Measurements from ENCODE around the gene CRTC1.

The CRTC1 gene

GRCh38 chr19:18775586-18776287 lies 92.3 kb downstream of the CRTC1 start:
- H3K36me3 ChIP-seq (ENCODE audit: control insufficient read depth in 2 of 2, insufficient read depth in 2 of 2, low read length in 2 of 2): no peaks in the 10 kb centered on the region
- H3K9ac ChIP-seq (ENCODE audit: low read depth in 1 of 2, low read length in 2 of 2): no peak overlapping the region
- no peak overlapping the region for H3K4me3 ChIP-seq (ENCODE audit: low read length in 2 of 2)
- no peaks in the 10 kb centered on the region for H3K27me3 ChIP-seq (ENCODE audit: control insufficient read depth in 2 of 2, insufficient read depth in 2 of 2, low read length in 2 of 2)
- no peak overlapping the region for H3K27ac ChIP-seq (ENCODE audit: low read depth in 2 of 2, low read length in 2 of 2)
- no peaks in the 10 kb centered on the region for H3K9me3 ChIP-seq (ENCODE audit: control insufficient read depth in 2 of 2, low read length in 2 of 2)
- H3K4me1 ChIP-seq (ENCODE audit: control insufficient read depth in 2 of 2, insufficient read depth in 2 of 2, low read length in 2 of 2): no peaks in the 10 kb centered on the region

- Histone ChIP-seq H3K4me1 (ENCODE audit: control insufficient read depth in 2 of 2, insufficient read depth in 2 of 2, low read length in 2 of 2) (no peaks in the 10 kb centered on the region), H3K9ac (ENCODE audit: low read depth in 1 of 2, low read length in 2 of 2) (no peak overlapping the region), H3K27me3 (ENCODE audit: control insufficient read depth in 2 of 2, insufficient read depth in 2 of 2, low read length in 2 of 2) (no peaks in the 10 kb centered on the region), H3K9me3 (ENCODE audit: control insufficient read depth in 2 of 2, low read length in 2 of 2) (no peaks in the 10 kb centered on the region), H3K36me3 (ENCODE audit: control insufficient read depth in 2 of 2, insufficient read depth in 2 of 2, low read length in 2 of 2) (no peaks in the 10 kb centered on the region), H3K4me3 (ENCODE audit: low read length in 2 of 2) (no peak overlapping the region), H3K27ac (ENCODE audit: low read depth in 2 of 2, low read length in 2 of 2) (no peak overlapping the region)
Observed at GRCh38 chr19:18776288-18776594, 92.8 kb downstream of the CRTC1 start.

DNA sequence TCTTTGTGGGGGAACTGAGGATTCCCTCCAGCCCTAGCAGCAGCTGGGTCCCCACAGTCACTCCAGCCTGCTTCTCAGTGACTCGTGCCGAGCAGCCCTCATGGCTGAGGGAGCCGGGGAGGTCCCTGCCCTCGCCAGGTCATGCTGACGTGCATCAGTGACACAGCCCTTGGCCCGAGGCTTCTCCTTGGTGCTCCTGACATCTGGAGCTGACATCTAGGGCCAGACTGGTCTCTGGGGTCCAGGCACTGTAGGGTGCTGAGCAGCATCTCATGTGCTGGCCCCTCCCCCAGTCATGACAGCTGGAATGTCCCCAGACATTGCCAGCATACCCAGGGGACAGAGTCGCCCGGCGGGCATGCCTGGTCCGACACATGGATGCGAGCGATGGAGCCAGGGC lies 93.3 kb downstream of the CRTC1 start:
- Histone ChIP-seq H3K9me3 (ENCODE audit: control insufficient read depth in 2 of 2, low read length in 2 of 2) (no peaks in the 10 kb centered on the region), H3K36me3 (ENCODE audit: control insufficient read depth in 2 of 2, insufficient read depth in 2 of 2, low read length in 2 of 2) (no peaks in the 10 kb centered on the region), H3K4me3 (ENCODE audit: low read length in 2 of 2) (no peak overlapping the region), H3K27ac (ENCODE audit: low read depth in 2 of 2, low read length in 2 of 2) (no peak overlapping the region), H3K27me3 (ENCODE audit: control insufficient read depth in 2 of 2, insufficient read depth in 2 of 2, low read length in 2 of 2) (no peaks in the 10 kb centered on the region), H3K9ac (ENCODE audit: low read depth in 1 of 2, low read length in 2 of 2) (no peak overlapping the region), H3K4me1 (ENCODE audit: control insufficient read depth in 2 of 2, insufficient read depth in 2 of 2, low read length in 2 of 2) (no peaks in the 10 kb centered on the region)

GRCh38 chr19:18777301-18778075 lies 94.0 kb downstream of the CRTC1 start:
- H3K4me3 ChIP-seq (ENCODE audit: low read length in 2 of 2): no peak overlapping the region
- H3K27ac ChIP-seq (ENCODE audit: low read depth in 2 of 2, low read length in 2 of 2): no peak overlapping the region
- H3K9me3 ChIP-seq (ENCODE audit: control insufficient read depth in 2 of 2, low read length in 2 of 2): no peaks in the 10 kb centered on the region
- H3K27me3 ChIP-seq (ENCODE audit: control insufficient read depth in 2 of 2, insufficient read depth in 2 of 2, low read length in 2 of 2): no peaks in the 10 kb centered on the region
- H3K4me1 ChIP-seq (ENCODE audit: control insufficient read depth in 2 of 2, insufficient read depth in 2 of 2, low read length in 2 of 2): no peaks in the 10 kb centered on the region
- no peaks in the 10 kb centered on the region for H3K36me3 ChIP-seq (ENCODE audit: control insufficient read depth in 2 of 2, insufficient read depth in 2 of 2, low read length in 2 of 2)
- no peak overlapping the region for H3K9ac ChIP-seq (ENCODE audit: low read depth in 1 of 2, low read length in 2 of 2)

DNA sequence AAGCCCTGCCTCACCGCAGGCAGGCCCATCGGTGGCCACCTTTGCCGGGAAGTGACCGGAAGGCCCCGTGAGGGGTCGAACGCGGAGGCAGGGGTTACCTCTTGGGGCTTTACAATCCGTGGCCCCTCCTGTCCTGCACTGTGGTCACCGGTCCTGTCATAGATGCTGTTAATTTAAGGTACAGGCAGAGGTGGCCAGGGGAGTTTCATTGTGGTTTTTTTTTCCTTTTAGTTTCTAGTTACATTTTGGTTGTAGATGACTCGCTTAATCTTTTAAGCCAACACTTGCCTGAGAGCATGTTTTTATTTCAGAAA lies 94.6 kb downstream of the CRTC1 start:
- Histone ChIP-seq H3K4me3 (ENCODE audit: low read length in 2 of 2) (no peak overlapping the region), H3K36me3 (ENCODE audit: control insufficient read depth in 2 of 2, insufficient read depth in 2 of 2, low read length in 2 of 2) (no peaks in the 10 kb centered on the region), H3K27me3 (ENCODE audit: control insufficient read depth in 2 of 2, insufficient read depth in 2 of 2, low read length in 2 of 2) (no peaks in the 10 kb centered on the region), H3K4me1 (ENCODE audit: control insufficient read depth in 2 of 2, insufficient read depth in 2 of 2, low read length in 2 of 2) (no peaks in the 10 kb centered on the region), H3K9me3 (ENCODE audit: control insufficient read depth in 2 of 2, low read length in 2 of 2) (no peaks in the 10 kb centered on the region), H3K9ac (ENCODE audit: low read depth in 1 of 2, low read length in 2 of 2) (no peak overlapping the region), H3K27ac (ENCODE audit: low read depth in 2 of 2, low read length in 2 of 2) (no peak overlapping the region)

- H3K4me1 ChIP-seq (ENCODE audit: control insufficient read depth in 2 of 2, insufficient read depth in 2 of 2, low read length in 2 of 2): no peaks in the 10 kb centered on the region
- no peak overlapping the region for H3K9ac ChIP-seq (ENCODE audit: low read depth in 1 of 2, low read length in 2 of 2)
- no peak overlapping the region for H3K4me3 ChIP-seq (ENCODE audit: low read length in 2 of 2)
- H3K27ac ChIP-seq (ENCODE audit: low read depth in 2 of 2, low read length in 2 of 2): no peak overlapping the region
- no peaks in the 10 kb centered on the region for H3K27me3 ChIP-seq (ENCODE audit: control insufficient read depth in 2 of 2, insufficient read depth in 2 of 2, low read length in 2 of 2)
- H3K36me3 ChIP-seq (ENCODE audit: control insufficient read depth in 2 of 2, insufficient read depth in 2 of 2, low read length in 2 of 2): no peaks in the 10 kb centered on the region
- no peaks in the 10 kb centered on the region for H3K9me3 ChIP-seq (ENCODE audit: control insufficient read depth in 2 of 2, low read length in 2 of 2)
Observed at GRCh38 chr19:18778826-18779495, 95.5 kb downstream of the CRTC1 start.

DNA sequence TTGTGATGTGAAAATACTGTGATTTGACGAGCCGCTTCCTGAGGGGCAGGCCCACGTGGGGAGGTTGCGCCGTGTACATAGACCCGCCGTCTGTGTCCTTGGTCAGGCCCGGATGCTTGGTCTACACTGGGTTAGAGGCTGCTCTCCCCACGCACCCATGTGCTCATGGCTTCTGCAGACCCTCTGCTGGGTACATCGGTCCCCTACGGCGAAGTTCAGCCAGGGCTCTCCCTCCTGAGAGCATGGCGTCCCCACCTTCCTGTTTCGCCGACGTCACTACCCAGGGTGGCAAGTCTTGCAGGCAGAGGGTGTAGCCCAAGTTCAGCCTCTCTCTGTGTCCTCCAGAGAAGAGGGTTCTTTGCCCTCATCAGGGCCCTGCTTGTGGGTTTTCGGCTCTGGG lies 96.6 kb downstream of the CRTC1 start:
- H3K27me3 ChIP-seq (ENCODE audit: control insufficient read depth in 2 of 2, insufficient read depth in 2 of 2, low read length in 2 of 2): peaks cover 0 to 3% of the 10 kb centered on the region in 2 donors
- no peak overlapping the region for H3K4me3 ChIP-seq (ENCODE audit: low read length in 2 of 2)
- H3K9ac ChIP-seq (ENCODE audit: low read depth in 1 of 2, low read length in 2 of 2): no peak overlapping the region
- peaks cover 0 to 3% of the 10 kb centered on the region in 2 donors for H3K4me1 ChIP-seq (ENCODE audit: control insufficient read depth in 2 of 2, insufficient read depth in 2 of 2, low read length in 2 of 2)
- H3K27ac ChIP-seq (ENCODE audit: low read depth in 2 of 2, low read length in 2 of 2): no peak overlapping the region
- no peaks in the 10 kb centered on the region for H3K9me3 ChIP-seq (ENCODE audit: control insufficient read depth in 2 of 2, low read length in 2 of 2)
- H3K36me3 ChIP-seq (ENCODE audit: control insufficient read depth in 2 of 2, insufficient read depth in 2 of 2, low read length in 2 of 2): no peaks in the 10 kb centered on the region

DNA sequence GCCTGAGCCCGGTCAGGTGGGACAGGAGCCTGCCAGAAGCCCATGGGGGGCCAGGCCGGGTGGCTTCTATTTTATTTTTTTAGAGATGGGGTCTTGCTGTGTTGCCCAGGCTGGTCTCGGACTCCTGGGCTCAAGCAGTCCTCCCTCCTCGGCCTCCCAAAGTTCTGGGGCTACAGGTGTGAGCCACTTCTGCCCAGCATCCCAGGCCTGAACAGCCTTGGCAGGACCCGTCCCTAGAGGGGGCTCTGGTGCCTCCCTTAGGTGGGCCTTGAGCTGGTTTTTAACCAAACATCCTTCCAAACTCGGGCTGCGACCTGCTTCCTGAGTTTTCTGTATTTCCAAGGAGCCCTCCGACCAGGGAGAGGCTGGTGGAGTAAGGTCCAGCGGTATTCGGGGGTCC lies 97.2 kb downstream of the CRTC1 start:
- Histone ChIP-seq H3K4me1 (ENCODE audit: control insufficient read depth in 2 of 2, insufficient read depth in 2 of 2, low read length in 2 of 2) (peaks cover 3 to 4% of the 10 kb centered on the region in 2 donors), H3K27ac (ENCODE audit: low read depth in 2 of 2, low read length in 2 of 2) (no peak overlapping the region), H3K9ac (ENCODE audit: low read depth in 1 of 2, low read length in 2 of 2) (no peak overlapping the region), H3K36me3 (ENCODE audit: control insufficient read depth in 2 of 2, insufficient read depth in 2 of 2, low read length in 2 of 2) (no peaks in the 10 kb centered on the region), H3K4me3 (ENCODE audit: low read length in 2 of 2) (no peak overlapping the region), H3K9me3 (ENCODE audit: control insufficient read depth in 2 of 2, low read length in 2 of 2) (no peaks in the 10 kb centered on the region), H3K27me3 (ENCODE audit: control insufficient read depth in 2 of 2, insufficient read depth in 2 of 2, low read length in 2 of 2) (peaks cover 2 to 3% of the 10 kb centered on the region in 2 donors)

DNA sequence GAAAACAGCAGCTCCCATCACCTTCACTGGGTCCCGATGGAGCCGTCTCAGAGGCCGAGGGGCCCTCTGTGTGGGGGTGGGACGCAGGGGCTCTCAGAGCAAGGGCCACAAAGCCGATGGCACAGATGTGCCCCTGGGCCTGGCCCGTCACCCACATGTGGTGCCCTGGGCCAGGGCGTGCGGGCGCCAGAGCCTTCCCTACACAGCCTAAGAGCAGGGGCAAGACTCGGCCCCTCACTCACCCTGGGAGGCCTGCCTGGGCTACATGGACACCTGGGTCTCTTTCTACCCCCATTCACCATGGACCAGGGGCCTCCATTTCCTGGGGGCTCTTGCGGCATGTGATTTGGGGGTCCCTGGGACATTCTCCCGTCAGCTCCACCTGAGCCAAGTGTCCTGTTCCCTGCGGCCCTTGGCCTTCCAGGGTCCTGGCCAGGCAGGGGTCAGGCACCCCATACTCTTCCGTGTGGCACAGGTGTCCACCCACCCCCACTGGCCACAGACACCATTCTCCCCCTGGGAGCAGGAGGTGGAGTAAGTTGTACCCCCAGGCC lies 97.6 kb downstream of the CRTC1 start:
- Histone ChIP-seq H3K9me3 (ENCODE audit: control insufficient read depth in 2 of 2, low read length in 2 of 2) (no peaks in the 10 kb centered on the region), H3K4me3 (ENCODE audit: low read length in 2 of 2) (no peak overlapping the region), H3K36me3 (ENCODE audit: control insufficient read depth in 2 of 2, insufficient read depth in 2 of 2, low read length in 2 of 2) (no peaks in the 10 kb centered on the region), H3K4me1 (ENCODE audit: control insufficient read depth in 2 of 2, insufficient read depth in 2 of 2, low read length in 2 of 2) (peaks cover 3 to 4% of the 10 kb centered on the region in 2 donors), H3K9ac (ENCODE audit: low read depth in 1 of 2, low read length in 2 of 2) (no peak overlapping the region), H3K27me3 (ENCODE audit: control insufficient read depth in 2 of 2, insufficient read depth in 2 of 2, low read length in 2 of 2) (peaks cover 5 to 6% of the 10 kb centered on the region in 2 donors), H3K27ac (ENCODE audit: low read depth in 2 of 2, low read length in 2 of 2) (no peak overlapping the region)

DNA sequence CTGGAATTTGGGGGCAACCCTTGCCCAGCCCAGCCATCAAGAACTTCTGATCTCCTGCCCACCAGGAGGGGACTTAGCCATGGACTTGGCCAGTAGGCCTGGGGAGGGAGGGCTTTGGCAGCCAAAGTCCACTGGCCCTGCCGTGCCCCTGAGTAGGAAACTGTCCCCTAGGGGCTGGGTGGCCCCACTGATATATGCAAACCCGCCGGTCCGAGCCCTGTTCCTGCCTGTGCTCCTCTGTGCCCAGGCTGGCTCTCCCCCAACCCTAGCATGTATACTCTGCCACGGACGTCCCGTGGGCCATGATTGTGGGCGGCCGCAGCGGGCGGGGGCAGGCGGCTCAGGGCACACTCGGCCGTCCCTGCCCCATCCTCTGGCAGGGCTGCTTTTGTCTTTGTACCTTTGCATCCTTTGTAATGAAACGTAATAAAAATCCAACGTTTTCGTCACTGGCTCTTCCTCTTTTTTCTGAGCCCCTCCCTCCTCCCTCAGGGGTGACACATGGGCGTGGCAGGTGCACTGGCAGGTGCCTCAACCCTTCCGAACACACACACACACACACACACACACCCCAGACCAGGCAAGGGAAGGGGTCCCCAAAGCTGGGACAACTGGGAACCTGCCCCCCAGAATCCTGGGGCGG lies 98.5 kb downstream of the CRTC1 start:
- Histone ChIP-seq H3K4me3 (ENCODE audit: low read length in 2 of 2) (no peak overlapping the region), H3K9me3 (ENCODE audit: control insufficient read depth in 2 of 2, low read length in 2 of 2) (no peaks in the 10 kb centered on the region), H3K9ac (ENCODE audit: low read depth in 1 of 2, low read length in 2 of 2) (no peak overlapping the region), H3K27me3 (ENCODE audit: control insufficient read depth in 2 of 2, insufficient read depth in 2 of 2, low read length in 2 of 2) (peaks cover 10 to 12% of the 10 kb centered on the region in 2 donors), H3K4me1 (ENCODE audit: control insufficient read depth in 2 of 2, insufficient read depth in 2 of 2, low read length in 2 of 2) (peaks cover 3 to 4% of the 10 kb centered on the region in 2 donors), H3K36me3 (ENCODE audit: control insufficient read depth in 2 of 2, insufficient read depth in 2 of 2, low read length in 2 of 2) (no peaks in the 10 kb centered on the region), H3K27ac (ENCODE audit: low read depth in 2 of 2, low read length in 2 of 2) (no peak overlapping the region)

Data from mucosa of rectum (tissue), 2 donors.